SK-N-SH treated with all-trans-retinoic acid at 6 μM for 48 hours (cell line): Measurements from ENCODE around the gene RAB5B.

ENCODE experiments used
- ATAC-seq: fragments of 200-7000 bp; cut with Tn5 transposase; 3 replicates; pipeline ENCODE4 v1.9.1; 2020; ENCODE audit warnings: mild to moderate bottlenecking, moderate library complexity
- ARNTL ChIP-seq: fragments of 450-650 bp; formaldehyde crosslinking; IDR thresholded peaks from 2 replicates; pipeline ENCODE4 v1.5.0; 2020; ENCODE audit warnings: low read depth, mild to moderate bottlenecking, moderate library complexity, borderline replicate concordance
- BACH2 ChIP-seq: fragments of 250-450 bp; sonication (Bioruptor Pico); IDR thresholded peaks from 2 replicates; pipeline ENCODE4 v1.9.0; 2021; ENCODE audit warnings: mild to moderate bottlenecking, borderline replicate concordance
- CSDC2 ChIP-seq: fragments of 250-450 bp; sonication (Bioruptor Pico); IDR thresholded peaks from 2 replicates; pipeline ENCODE4 v1.5.0; 2020; ENCODE audit warnings: mild to moderate bottlenecking, moderate library complexity
- ESRRG ChIP-seq: fragments of 250-450 bp; sonication (Bioruptor Pico); IDR thresholded peaks from 2 replicates; pipeline ENCODE4 v1.6.1; 2021; ENCODE audit warnings: mild to moderate bottlenecking
- GLIS3 ChIP-seq: fragments of 250-450 bp; sonication (Bioruptor Pico); IDR thresholded peaks from 2 replicates; pipeline ENCODE4 v1.5.0; 2020; ENCODE audit warnings: mild to moderate bottlenecking, moderate library complexity
- ISL1 ChIP-seq: fragments of 250-450 bp; sonication (Bioruptor Pico); IDR thresholded peaks from 2 replicates; pipeline ENCODE4 v2.1.2; 2022; ENCODE audit warnings: mild to moderate bottlenecking, moderate library complexity
- OSR1 ChIP-seq: fragments of 250-450 bp; sonication (Bioruptor Pico); IDR thresholded peaks from 2 replicates; pipeline ENCODE4 v1.8.0; 2022; ENCODE audit warnings: moderate library complexity, mild to moderate bottlenecking, inconsistent platforms
- PPARA ChIP-seq: fragments of 250-450 bp; sonication (Bioruptor Pico); IDR thresholded peaks from 2 replicates; pipeline ENCODE4 v1.5.0; 2020; ENCODE audit warnings: mild to moderate bottlenecking, borderline replicate concordance
- SNAI2 ChIP-seq: fragments of 250-450 bp; sonication (Bioruptor Pico); IDR thresholded peaks from 2 replicates; pipeline ENCODE4 v1.5.0; 2020; ENCODE audit warnings: mild to moderate bottlenecking, moderate library complexity
- TCF4 ChIP-seq: fragments of 250-450 bp; sonication (Bioruptor Pico); IDR thresholded peaks from 2 replicates; pipeline ENCODE4 v1.8.0; 2021; ENCODE audit warnings: mild to moderate bottlenecking, moderate library complexity, borderline replicate concordance
- TOX ChIP-seq: fragments of 250-450 bp; sonication (Bioruptor Pico); IDR thresholded peaks from 2 replicates; pipeline ENCODE4 v1.8.0; 2021; ENCODE audit warnings: mild to moderate bottlenecking, moderate library complexity, borderline replicate concordance
- ZFP3 ChIP-seq: fragments of 250-450 bp; sonication (Bioruptor Pico); IDR thresholded peaks from 2 replicates; pipeline ENCODE4 v1.5.0; 2020; ENCODE audit warnings: mild to moderate bottlenecking, moderate library complexity
- ZNF70 ChIP-seq: fragments of 450-650 bp; formaldehyde crosslinking; IDR thresholded peaks from 2 replicates; pipeline ENCODE4 v1.5.0; 2020; ENCODE audit warnings: mild to moderate bottlenecking, moderate library complexity
- ZNF8 ChIP-seq: fragments of 450-650 bp; formaldehyde crosslinking; IDR thresholded peaks from 2 replicates; pipeline ENCODE4 v1.5.0; 2020; ENCODE audit warnings: mild to moderate bottlenecking, moderate library complexity
- TF ChIP-seq, protein P1 (sequence below): fragments of 250-450 bp; sonication (Bioruptor Pico); IDR thresholded peaks from 2 replicates; pipeline ENCODE4 v1.8.0; 2020; ENCODE audit warnings: mild to moderate bottlenecking, moderate library complexity, borderline replicate concordance
- TF ChIP-seq, protein P2 (sequence below): fragments of 250-450 bp; sonication (Bioruptor Pico); IDR thresholded peaks from 2 replicates; pipeline ENCODE4 v1.5.1; 2021; ENCODE audit warnings: mild to moderate bottlenecking, moderate library complexity
- TF ChIP-seq, protein P3 (sequence below): fragments of 250-450 bp; sonication (Bioruptor Pico); IDR thresholded peaks from 2 replicates; pipeline ENCODE4 v1.8.0; 2021; ENCODE audit warnings: low read depth, mild to moderate bottlenecking, moderate library complexity, borderline replicate concordance
- TF ChIP-seq, protein P4 (sequence below): fragments of 250-450 bp; sonication (Bioruptor Pico); IDR thresholded peaks from 2 replicates; pipeline ENCODE4 v1.5.0; 2020; ENCODE audit warnings: mild to moderate bottlenecking, moderate library complexity

The RAB5B gene

DNA sequence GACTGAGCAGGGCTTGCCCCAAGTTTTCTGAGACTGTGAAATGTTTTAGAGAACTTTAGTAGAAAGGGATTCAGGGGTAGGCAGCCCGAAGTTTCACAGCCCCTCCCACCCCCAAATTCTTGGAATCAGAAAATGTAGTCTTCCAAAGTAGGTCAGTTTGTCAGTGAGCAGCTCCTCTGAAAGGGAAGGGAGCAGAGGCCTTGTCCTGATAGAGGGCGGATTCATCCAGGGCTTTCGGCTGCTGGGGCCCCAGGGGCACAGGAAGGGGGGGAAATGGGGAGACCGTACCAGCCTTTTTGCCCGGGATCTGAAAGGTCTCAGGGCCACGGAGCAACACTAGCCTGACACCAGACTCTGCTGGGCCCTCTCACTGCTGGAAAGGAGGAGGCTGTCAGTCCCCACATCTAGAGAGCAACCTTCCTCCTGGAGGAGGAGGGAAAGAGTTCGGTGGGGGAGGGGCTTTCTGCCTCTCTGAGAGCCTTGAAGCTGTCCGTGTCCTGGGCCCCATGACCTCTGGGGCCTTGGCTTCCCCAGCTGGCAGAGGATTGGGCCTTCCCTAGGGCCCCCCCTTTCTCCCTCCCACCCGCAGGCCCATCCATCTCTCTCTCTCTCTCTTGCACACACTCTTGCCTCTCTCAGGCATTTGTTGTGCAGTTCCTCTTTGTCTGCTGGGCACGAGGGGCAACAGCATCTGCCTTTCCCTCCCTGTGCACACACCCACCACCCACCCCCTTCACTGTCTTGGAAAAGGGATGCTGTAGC, 46.7 kb downstream of the RAB5B start, which contains the start of gene IKZF4:
IKZF4 (plus strand) TSS at position 621 of the 762 bp plus-strand sequence. CDS start 451 bp downstream, outside the sequence.
- TF ChIP-seq ISL1 (CRISPR knock-in tag), result no peak
- TF ChIP-seq, protein P1, sequence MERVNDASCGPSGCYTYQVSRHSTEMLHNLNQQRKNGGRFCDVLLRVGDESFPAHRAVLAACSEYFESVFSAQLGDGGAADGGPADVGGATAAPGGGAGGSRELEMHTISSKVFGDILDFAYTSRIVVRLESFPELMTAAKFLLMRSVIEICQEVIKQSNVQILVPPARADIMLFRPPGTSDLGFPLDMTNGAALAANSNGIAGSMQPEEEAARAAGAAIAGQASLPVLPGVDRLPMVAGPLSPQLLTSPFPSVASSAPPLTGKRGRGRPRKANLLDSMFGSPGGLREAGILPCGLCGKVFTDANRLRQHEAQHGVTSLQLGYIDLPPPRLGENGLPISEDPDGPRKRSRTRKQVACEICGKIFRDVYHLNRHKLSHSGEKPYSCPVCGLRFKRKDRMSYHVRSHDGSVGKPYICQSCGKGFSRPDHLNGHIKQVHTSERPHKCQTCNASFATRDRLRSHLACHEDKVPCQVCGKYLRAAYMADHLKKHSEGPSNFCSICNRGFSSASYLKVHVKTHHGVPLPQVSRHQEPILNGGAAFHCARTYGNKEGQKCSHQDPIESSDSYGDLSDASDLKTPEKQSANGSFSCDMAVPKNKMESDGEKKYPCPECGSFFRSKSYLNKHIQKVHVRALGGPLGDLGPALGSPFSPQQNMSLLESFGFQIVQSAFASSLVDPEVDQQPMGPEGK (CRISPR knock-in tag), result 0 out of 2 replicates have a peak, but pooled peaks have one; percentile 31
- TF ChIP-seq, all 23 proteins: peak for 1
- ATAC-seq, result peak; percentile 60

DNA sequence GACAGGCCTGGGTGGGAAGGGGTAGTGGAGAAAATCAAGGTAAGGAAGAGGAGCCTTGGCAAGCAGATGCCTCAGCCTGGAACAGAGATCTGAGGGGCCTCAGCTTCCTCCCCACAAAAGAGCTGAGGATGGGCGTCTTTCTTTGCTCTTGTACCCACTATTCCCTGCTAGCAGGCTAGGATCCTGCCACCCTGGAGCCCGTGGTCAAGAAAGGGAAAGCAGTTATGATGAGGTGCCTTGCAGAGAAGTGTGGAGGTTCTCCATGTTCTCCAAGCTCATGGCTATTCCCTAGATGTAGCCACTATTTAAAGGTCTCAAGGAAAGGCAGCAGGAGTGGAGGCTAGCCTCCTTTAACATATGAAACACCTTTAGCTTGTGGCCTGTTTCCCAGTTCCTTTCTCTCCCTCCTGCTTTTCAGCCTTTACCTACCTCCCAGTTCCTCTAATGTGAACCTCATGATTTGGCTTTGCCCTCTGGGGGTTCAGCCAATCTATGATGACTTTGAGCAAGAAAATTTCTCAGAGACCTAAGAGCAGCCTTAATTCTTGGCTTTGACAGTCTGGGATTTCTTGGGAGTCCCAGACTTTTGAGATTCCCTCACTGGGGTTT, 48.1 kb downstream of the RAB5B start:
- ATAC-seq, result peak; percentile 27
- TF ChIP-seq PPARA (CRISPR knock-in tag) (no peak), BACH2 (CRISPR knock-in tag) (no peak), ZNF70 (CRISPR knock-in tag) (no peak), ARNTL (CRISPR knock-in tag) (no peak), GLIS3 (no peak), OSR1 (no peak), ESRRG (CRISPR knock-in tag) (no peak), ZFP3 (CRISPR knock-in tag) (no peak), CSDC2 (no peak), TCF4 (CRISPR knock-in tag) (no peak), ISL1 (CRISPR knock-in tag) (no peak), SNAI2 (CRISPR knock-in tag) (no peak), TOX (CRISPR knock-in tag) (no peak), ZNF8 (CRISPR knock-in tag) (no peak)
- TF ChIP-seq, protein P1 (CRISPR knock-in tag), result no peak
- TF ChIP-seq, protein P2, sequence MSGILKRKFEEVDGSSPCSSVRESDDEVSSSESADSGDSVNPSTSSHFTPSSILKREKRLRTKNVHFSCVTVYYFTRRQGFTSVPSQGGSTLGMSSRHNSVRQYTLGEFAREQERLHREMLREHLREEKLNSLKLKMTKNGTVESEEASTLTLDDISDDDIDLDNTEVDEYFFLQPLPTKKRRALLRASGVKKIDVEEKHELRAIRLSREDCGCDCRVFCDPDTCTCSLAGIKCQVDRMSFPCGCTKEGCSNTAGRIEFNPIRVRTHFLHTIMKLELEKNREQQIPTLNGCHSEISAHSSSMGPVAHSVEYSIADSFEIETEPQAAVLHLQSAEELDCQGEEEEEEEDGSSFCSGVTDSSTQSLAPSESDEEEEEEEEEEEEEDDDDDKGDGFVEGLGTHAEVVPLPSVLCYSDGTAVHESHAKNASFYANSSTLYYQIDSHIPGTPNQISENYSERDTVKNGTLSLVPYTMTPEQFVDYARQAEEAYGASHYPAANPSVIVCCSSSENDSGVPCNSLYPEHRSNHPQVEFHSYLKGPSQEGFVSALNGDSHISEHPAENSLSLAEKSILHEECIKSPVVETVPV (CRISPR knock-in tag), result no peak
- TF ChIP-seq, protein P3, sequence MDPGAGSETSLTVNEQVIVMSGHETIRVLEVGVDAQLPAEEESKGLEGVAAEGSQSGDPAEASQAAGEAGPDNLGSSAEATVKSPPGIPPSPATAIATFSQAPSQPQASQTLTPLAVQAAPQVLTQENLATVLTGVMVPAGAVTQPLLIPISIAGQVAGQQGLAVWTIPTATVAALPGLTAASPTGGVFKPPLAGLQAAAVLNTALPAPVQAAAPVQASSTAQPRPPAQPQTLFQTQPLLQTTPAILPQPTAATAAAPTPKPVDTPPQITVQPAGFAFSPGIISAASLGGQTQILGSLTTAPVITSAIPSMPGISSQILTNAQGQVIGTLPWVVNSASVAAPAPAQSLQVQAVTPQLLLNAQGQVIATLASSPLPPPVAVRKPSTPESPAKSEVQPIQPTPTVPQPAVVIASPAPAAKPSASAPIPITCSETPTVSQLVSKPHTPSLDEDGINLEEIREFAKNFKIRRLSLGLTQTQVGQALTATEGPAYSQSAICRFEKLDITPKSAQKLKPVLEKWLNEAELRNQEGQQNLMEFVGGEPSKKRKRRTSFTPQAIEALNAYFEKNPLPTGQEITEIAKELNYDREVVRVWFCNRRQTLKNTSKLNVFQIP (CRISPR knock-in tag), result no peak
- TF ChIP-seq, protein P4, sequence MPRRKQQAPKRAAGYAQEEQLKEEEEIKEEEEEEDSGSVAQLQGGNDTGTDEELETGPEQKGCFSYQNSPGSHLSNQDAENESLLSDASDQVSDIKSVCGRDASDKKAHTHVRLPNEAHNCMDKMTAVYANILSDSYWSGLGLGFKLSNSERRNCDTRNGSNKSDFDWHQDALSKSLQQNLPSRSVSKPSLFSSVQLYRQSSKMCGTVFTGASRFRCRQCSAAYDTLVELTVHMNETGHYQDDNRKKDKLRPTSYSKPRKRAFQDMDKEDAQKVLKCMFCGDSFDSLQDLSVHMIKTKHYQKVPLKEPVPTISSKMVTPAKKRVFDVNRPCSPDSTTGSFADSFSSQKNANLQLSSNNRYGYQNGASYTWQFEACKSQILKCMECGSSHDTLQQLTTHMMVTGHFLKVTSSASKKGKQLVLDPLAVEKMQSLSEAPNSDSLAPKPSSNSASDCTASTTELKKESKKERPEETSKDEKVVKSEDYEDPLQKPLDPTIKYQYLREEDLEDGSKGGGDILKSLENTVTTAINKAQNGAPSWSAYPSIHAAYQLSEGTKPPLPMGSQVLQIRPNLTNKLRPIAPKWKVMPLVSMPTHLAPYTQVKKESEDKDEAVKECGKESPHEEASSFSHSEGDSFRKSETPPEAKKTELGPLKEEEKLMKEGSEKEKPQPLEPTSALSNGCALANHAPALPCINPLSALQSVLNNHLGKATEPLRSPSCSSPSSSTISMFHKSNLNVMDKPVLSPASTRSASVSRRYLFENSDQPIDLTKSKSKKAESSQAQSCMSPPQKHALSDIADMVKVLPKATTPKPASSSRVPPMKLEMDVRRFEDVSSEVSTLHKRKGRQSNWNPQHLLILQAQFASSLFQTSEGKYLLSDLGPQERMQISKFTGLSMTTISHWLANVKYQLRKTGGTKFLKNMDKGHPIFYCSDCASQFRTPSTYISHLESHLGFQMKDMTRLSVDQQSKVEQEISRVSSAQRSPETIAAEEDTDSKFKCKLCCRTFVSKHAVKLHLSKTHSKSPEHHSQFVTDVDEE (CRISPR knock-in tag), result no peak
